Activated CD8-positive, alpha-beta memory T cell treated with anti-CD3 and anti-CD28 coated beads, Interleukin-2, amount 50 U/mL, for 24 hours (primary cell): ENCODE data around the gene PLPPR1.
"Not testable (repeated sequence)": the region's sequence is repeated elsewhere in the genome, so short reads cannot be mapped to it uniquely, and the experiment has no call there.

Experiments used
- DNase-seq: peaks from one replicate; pipeline ENCODE4 v3.0.0-alpha.2; 2020; ENCODE audit errors: extremely low read depth

PLPPR1 gene

GRCh38 chr9:101028346-101029314 is at the start of gene PLPPR1:
PLPPR1 (plus strand) TSS chr9:101028727.
- no peak for DNase-seq

DNA sequence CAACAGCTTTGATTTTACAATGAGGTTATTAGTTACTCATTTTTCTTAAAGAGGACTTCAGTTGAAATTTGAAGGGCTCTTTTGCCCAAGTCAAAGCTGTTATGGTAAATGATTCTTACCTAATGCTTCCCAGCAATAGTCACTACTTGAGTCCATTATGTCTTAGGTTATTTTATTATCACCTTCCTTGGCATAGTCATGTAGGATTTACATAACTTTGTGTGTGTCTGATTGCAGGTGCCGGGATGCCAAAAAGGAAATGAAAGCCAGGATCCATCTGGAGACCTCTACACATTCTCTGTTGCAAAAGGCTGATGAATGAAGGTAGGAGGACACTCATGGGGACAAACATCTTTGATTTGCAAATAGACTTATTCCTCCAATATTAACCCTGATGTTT is 38.8 kb upstream of the PLPPR1 start:
- DNase-seq = no peak

DNA sequence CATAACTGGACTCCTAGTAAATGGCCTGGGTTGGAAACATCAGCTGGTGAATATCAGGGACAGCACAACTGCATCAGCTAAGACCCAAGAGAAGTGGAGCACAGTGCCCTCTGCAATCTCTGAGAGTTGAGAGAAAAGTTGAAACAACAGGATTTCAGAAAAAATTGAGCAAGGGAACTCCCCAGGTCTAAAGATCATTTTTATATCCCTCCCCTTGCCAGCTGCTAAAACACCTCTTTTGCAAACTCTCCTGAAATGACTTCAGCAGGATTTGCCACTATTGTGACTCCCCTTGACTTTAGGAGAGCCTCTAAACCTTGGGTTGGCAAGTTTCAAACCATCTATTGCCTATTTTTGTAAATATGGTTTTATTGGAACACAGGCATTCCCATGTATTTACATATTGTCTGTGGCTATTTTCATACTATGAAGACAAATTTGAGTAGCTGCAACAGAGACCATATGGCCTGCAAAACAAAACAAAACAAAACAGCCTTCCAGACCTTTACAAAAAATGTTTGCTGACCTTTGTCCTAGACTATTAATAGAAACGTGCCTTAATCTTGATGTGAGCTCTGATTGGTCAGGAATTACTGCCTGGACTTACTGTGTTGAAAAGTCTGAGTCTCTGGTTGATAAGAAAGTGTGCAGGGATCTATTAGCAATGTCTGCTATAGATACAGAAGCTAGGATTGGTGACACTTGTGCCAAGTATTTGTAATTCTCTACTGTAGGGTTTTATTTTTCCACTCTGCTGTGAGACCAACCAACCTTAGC is 37.7 kb upstream of the PLPPR1 start:
- DNase-seq = no peak

DNA sequence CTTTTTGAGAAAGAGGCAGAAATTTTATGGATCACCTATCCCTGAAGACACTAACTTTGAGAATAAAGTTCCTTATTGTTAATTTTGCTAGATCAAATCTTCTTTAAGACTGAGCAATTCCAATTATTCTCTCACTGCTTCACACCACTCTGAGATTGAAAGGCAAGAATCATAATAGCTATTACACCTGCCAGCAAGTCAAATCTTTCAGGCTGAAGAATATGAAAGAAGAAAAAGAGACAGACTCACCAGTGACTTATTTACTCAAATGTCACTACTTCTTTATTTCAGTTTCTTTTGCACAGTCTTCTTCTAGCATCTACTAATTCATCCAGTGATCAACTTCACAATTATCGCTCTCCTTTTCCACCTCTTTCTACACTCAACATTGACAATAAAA is 35.9 kb upstream of the PLPPR1 start:
- no peak for DNase-seq

- no peak for DNase-seq
These were observed 28.5 kb upstream of the PLPPR1 start for GRCh38 chr9:100999906-101000544.

GRCh38 chr9:101005246-101005645 is 23.3 kb upstream of the PLPPR1 start:
- DNase-seq = no peak

GRCh38 chr9:101014566-101014965 is 14.0 kb upstream of the PLPPR1 start:
- no peak for DNase-seq

- no peak for DNase-seq
These were observed 10.1 kb upstream of the PLPPR1 start for GRCh38 chr9:101018467-101018866.

- DNase-seq = no peak
These were observed 5.8 kb upstream of the PLPPR1 start for GRCh38 chr9:101022704-101023103.

- no peak for DNase-seq
These were observed 2.6 kb upstream of the PLPPR1 start for GRCh38 chr9:101025940-101026339.

DNA sequence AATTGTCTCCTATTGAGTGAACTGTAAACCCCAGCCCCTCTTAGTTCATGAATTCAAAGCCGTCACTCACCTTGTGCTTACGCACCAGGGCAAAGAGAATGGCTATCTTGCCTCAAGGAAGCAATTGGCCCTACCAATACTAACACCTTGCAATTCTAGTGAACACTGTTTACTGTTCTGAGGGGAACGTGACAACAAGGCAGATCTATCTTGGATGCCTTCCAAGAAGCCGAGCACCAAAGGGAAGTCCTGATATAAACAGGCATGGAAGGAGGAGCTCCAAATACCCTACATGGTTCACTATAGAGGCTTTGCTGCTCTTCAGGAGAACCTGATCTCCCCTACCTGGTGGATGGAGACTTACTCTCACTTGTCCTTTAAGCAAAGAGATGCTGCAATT is 1.7 kb upstream of the PLPPR1 start:
- no peak for DNase-seq

- no peak for DNase-seq
These were observed 1.3 kb upstream of the PLPPR1 start for GRCh38 chr9:101027236-101027635.

DNA sequence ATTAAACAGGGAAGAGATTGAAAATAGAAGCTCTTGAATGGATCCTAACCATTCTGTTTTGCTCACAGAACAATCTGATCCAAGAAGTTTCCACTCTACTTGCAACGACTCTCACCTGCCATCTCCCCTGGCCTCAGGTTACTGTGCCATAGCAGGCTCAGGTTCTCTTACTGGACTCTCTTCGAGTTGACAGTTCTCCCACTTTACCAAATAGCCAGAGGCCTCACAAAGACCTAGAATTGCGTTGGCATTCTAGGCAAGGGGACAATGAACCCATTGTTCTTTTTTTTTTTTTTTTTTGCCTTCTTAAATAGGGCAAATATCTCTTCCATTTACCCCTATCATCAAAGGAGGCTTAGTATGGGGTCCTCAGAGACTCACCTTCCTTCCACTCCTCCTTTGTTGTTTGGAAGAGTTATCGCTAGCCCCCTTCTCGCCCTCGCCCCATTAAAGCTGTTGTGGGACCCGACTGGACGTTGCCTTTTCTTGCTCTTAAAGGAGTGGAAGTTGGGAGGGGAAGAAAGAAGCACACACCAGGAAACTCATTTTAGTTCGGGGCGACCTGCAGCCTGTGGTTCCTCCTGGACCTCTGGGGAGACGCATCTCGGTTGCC is 688 bp upstream of the PLPPR1 start:
- DNase-seq = no peak

GRCh38 chr9:101029315-101030085 is 973 bp downstream of the PLPPR1 start:
- no peak for DNase-seq

DNA sequence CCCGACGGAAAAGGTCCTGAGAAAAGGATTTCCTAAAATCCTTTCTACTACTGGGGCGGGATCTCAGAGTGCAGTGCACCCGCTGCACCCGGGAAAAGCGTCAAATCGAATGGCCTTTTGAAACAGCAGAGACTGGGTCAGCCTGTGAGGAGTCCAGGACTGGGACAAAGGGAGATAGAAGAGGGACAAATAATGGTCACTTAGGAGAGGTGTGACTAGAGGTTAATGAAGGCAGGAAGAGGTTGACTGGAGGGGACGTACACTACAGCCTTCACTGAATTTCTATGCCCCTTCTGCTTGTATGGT is 1.5 kb downstream of the PLPPR1 start:
- no peak for DNase-seq

DNA sequence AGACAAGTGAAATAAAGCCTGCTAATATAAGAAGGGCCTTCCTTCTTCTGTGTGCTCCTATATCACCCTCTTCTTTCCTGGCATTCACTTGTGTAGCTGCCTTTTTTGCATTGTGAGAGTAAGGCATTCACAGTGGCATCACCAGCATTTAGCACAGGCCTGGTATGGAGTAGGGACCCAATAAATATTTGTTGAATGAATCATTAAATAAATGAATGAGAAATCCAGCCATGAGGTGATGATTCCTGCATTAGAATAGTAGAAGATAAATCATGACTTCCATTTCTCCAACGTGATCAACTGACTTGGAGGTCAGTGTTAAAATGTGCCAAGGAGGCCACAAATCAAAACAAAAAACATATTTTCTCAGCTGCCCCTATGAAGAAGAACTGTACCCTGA is 3.9 kb downstream of the PLPPR1 start:
- DNase-seq = no peak

GRCh38 chr9:101034222-101034621 is 5.7 kb downstream of the PLPPR1 start:
- DNase-seq = no peak

DNA sequence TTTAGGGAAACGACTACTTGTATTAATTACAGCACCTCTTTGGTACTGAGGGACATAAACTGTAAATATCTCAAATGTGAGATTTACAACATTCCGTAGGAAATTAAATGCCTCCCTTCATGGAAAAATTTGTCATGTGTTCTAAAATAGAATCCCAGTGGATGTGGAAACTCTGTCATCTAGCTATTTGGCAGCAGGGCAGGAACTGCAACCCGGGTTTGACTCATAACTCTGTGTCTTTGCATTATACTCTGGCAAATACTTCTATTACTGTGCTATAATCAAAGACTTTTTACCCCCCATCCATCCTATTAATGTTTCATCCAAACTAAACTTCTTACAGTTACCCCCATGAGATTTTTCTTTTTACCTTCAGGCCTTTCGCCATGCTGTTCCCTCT is 6.6 kb downstream of the PLPPR1 start:
- no peak for DNase-seq

- DNase-seq = no peak
These were observed 8.9 kb downstream of the PLPPR1 start for GRCh38 chr9:101037430-101037829.

GRCh38 chr9:101038488-101038887 is 10.0 kb downstream of the PLPPR1 start:
- DNase-seq = no peak

DNA sequence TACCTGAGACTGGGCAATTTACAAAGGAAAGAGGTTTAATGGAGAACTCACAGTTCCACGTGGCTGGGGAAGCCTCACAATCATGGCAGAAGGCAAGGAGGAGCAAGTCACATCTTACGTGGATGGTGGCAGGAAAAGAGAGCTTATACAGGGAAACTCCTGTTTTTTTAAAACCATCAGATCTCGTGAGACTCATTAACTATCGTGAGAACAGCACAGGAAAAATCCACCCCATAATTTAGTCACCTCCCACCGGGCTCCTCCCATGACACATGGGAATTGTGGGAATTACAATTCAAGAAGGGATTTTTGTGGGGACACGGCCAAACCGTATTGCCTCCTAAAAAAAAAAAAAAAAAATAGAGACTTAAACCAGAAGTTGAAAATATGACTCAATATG is 11.1 kb downstream of the PLPPR1 start:
- not testable (repeated sequence) for DNase-seq
